Loucy (cell line): ENCODE data around the gene MTMR12.
A peak's percentile ranks its signal among the peaks of the same experiment; 100 is the strongest.

Source experiments
- H2AFZ ChIP-seq: fragments of 200-600 bp; sonication (generic); 2 replicates; pipeline ENCODE4 v1.6.0; 2016; ENCODE audit warnings: antibody characterized with exemption, mild to moderate bottlenecking, low read length, moderate library complexity
- H3F3A ChIP-seq: fragments of 200-600 bp; 2 replicates; pipeline ENCODE4 v1.6.0; 2016; ENCODE audit warnings: antibody characterized with exemption, low read depth, mild to moderate bottlenecking
- H3K27me3 ChIP-seq: fragments of 200-600 bp; sonication (generic); 2 replicates; pipeline ENCODE4 v1.6.1; 2014; ENCODE audit warnings: low read length, mild to moderate bottlenecking; ENCODE audit not compliant: insufficient read depth, poor library complexity, severe bottlenecking
- H3K36me3 ChIP-seq: fragments of 200-600 bp; sonication (generic); 2 replicates; pipeline ENCODE4 v1.6.1; 2016; ENCODE audit warnings: low read length; ENCODE audit not compliant: insufficient read depth
- H3K4me1 ChIP-seq: fragments of 200-600 bp; sonication (generic); 2 replicates; pipeline ENCODE4 v1.5.1; 2014; ENCODE audit warnings: low read length, mild to moderate bottlenecking; ENCODE audit not compliant: insufficient read depth, poor library complexity, severe bottlenecking
- H3K4me2 ChIP-seq: fragments of 200-600 bp; sonication (generic); 2 replicates; pipeline ENCODE4 v1.6.0; 2014; ENCODE audit warnings: antibody characterized with exemption, low read length, low read depth, mild to moderate bottlenecking; ENCODE audit not compliant: poor library complexity, severe bottlenecking
- H3K4me3 ChIP-seq: fragments of 200-600 bp; sonication (generic); 2 replicates; pipeline ENCODE4 v1.5.1; 2014; ENCODE audit warnings: low read length, mild to moderate bottlenecking, mixed read lengths; ENCODE audit not compliant: poor library complexity, severe bottlenecking
- H3K79me2 ChIP-seq: fragments of 200-600 bp; sonication (generic); 2 replicates; pipeline ENCODE4 v1.6.1; 2014; ENCODE audit warnings: low read length; ENCODE audit not compliant: insufficient read depth
- H3K9ac ChIP-seq: fragments of 200-600 bp; sonication (generic); 2 replicates; pipeline ENCODE4 v1.6.0; 2014; ENCODE audit warnings: mild to moderate bottlenecking, low read depth, low read length, moderate library complexity; ENCODE audit not compliant: poor library complexity, severe bottlenecking
- H3K9me2 ChIP-seq: fragments of 200-600 bp; sonication (generic); replicated peaks from 2 replicates; pipeline ENCODE4 v1.6.1; 2016; ENCODE audit warnings: low read depth, low read length, mixed read lengths
- H3K9me3 ChIP-seq: fragments of 200-600 bp; sonication (generic); 2 replicates; pipeline ENCODE4 v1.6.1; 2014; ENCODE audit warnings: mild to moderate bottlenecking, antibody characterized with exemption, low read length, low read depth; ENCODE audit not compliant: insufficient read depth
- H4K20me1 ChIP-seq: fragments of 200-600 bp; sonication (generic); 2 replicates; pipeline ENCODE4 v1.6.0; 2014; ENCODE audit warnings: antibody characterized with exemption, low read length, mild to moderate bottlenecking; ENCODE audit not compliant: insufficient read depth, poor library complexity, severe bottlenecking
- CTCF ChIP-seq: fragments of 200-600 bp; sonication (generic); conservative IDR thresholded peaks from 2 replicates; pipeline ENCODE4 v1.5.1; 2014; ENCODE audit warnings: mild to moderate bottlenecking, antibody characterized with exemption, low read length
- EZH2phosphoT487 ChIP-seq: fragments of 200-600 bp; IDR thresholded peaks from 2 replicates; pipeline ENCODE4 v1.6.1; 2018; ENCODE audit warnings: antibody characterized with exemption, mild to moderate bottlenecking, moderate library complexity, borderline replicate concordance

The MTMR12 gene

GRCh38 chr5:32312595-32313332 lies at the start of gene MTMR12:
TSS of gene MTMR12 (minus strand) at chr5:32312939. CDS start at chr5:32312838, 101 bp downstream.
- no peaks in the 10 kb centered on the region for H3K27me3 ChIP-seq
- H4K20me1 ChIP-seq, result peaks cover 27% of the 10 kb centered on the region
- no peaks in the 10 kb centered on the region for H3K36me3 ChIP-seq
- no peaks in the 10 kb centered on the region for H3K9me3 ChIP-seq
- peak within 1 kb of the TSS; percentile 78 for H3K9ac ChIP-seq
- peak within 1 kb of the TSS; percentile 80 for H2AFZ ChIP-seq
- H3K4me1 ChIP-seq, result peaks cover 26% of the 10 kb centered on the region
- H3K9me2 ChIP-seq, result no peaks in the 10 kb centered on the region
- peak within 1 kb of the TSS; percentile 98 for H3K4me2 ChIP-seq
- H3F3A ChIP-seq, result peaks cover 6% of the 10 kb centered on the region; the same call in 1 of the 2 replicates
- H3K79me2 ChIP-seq, result peaks cover 14% of the 10 kb centered on the region
- TF ChIP-seq EZH2phosphoT487 (no peak), CTCF (no peak)
- H3K4me3 ChIP-seq, result peak within 1 kb of the TSS; percentile 85

- Histone ChIP-seq H3K9ac (no peak overlapping the region), H3K36me3 (peaks cover 68% of the 10 kb centered on the region; the same call in 1 of the 2 replicates), H3K9me3 (no peaks in the 10 kb centered on the region), H3K27me3 (no peaks in the 10 kb centered on the region), H3F3A (no peaks in the 10 kb centered on the region), H3K4me3 (no peak overlapping the region), H2AFZ (no peak overlapping the region), H3K79me2 (no peaks in the 10 kb centered on the region), H3K4me1 (no peaks in the 10 kb centered on the region), H3K9me2 (no peaks in the 10 kb centered on the region), H3K4me2 (no peak overlapping the region), H4K20me1 (no peaks in the 10 kb centered on the region)
- TF ChIP-seq EZH2phosphoT487 (no peak), CTCF (no peak)
Observed at GRCh38 chr5:32362527-32362926, 49.8 kb upstream of the MTMR12 start.

GRCh38 chr5:32360906-32361305 lies 48.2 kb upstream of the MTMR12 start:
- Histone ChIP-seq H3K79me2 (no peaks in the 10 kb centered on the region), H3K4me3 (no peak overlapping the region), H3K4me2 (no peak overlapping the region), H4K20me1 (no peaks in the 10 kb centered on the region), H3K9me2 (no peaks in the 10 kb centered on the region), H3K36me3 (peaks cover 75% of the 10 kb centered on the region; the same call in 1 of the 2 replicates), H3K9ac (no peak overlapping the region), H3K4me1 (no peaks in the 10 kb centered on the region), H3K9me3 (no peaks in the 10 kb centered on the region), H3F3A (no peaks in the 10 kb centered on the region), H2AFZ (no peak overlapping the region), H3K27me3 (no peaks in the 10 kb centered on the region)
- TF ChIP-seq CTCF (no peak), EZH2phosphoT487 (no peak)
